Karpas-422 (cell line): ENCODE results near the gene ADGRD1. TPM values are rescaled to one million over a fixed set of nuclear protein-coding genes. Genes with fewer than 3 reads are reported as not detected.

Source experiments
- DNase-seq: peaks from one replicate; pipeline ENCODE4 v3.0.0-alpha.2; 2015
- H2AFZ ChIP-seq: fragments of 200-600 bp; sonication (generic); 2 replicates; pipeline ENCODE4 v1.6.1; 2014; ENCODE audit warnings: antibody characterized with exemption, low read length, mixed read lengths
- H3K27ac ChIP-seq: fragments of 200-600 bp; sonication (generic); 2 replicates; pipeline ENCODE4 v1.5.1; 2014; ENCODE audit warnings: mild to moderate bottlenecking, low read length, moderate library complexity
- H3K27me3 ChIP-seq: fragments of 200-600 bp; sonication (generic); 2 replicates; pipeline ENCODE4 v1.6.1; 2014; ENCODE audit warnings: low read length, mixed read lengths
- H3K36me3 ChIP-seq: fragments of 200-600 bp; sonication (generic); 2 replicates; pipeline ENCODE4 v1.6.1; 2014; ENCODE audit warnings: low read length, mixed read lengths; ENCODE audit not compliant: insufficient read depth
- H3K4me1 ChIP-seq: fragments of 200-600 bp; sonication (generic); 2 replicates; pipeline ENCODE4 v1.6.1; 2014; ENCODE audit warnings: mild to moderate bottlenecking, low read length, mixed read lengths
- H3K4me2 ChIP-seq: fragments of 200-600 bp; sonication (generic); 2 replicates; pipeline ENCODE4 v1.6.1; 2014; ENCODE audit warnings: low read length, low read depth, mild to moderate bottlenecking; ENCODE audit not compliant: poor library complexity, severe bottlenecking
- H3K4me3 ChIP-seq: fragments of 200-600 bp; sonication (generic); 2 replicates; pipeline ENCODE4 v1.5.1; 2014; ENCODE audit warnings: mild to moderate bottlenecking, antibody characterized with exemption, low read length, mixed read lengths
- H3K79me2 ChIP-seq: fragments of 200-600 bp; sonication (generic); 2 replicates; pipeline ENCODE4 v1.6.1; 2014; ENCODE audit warnings: mild to moderate bottlenecking, low read length, mixed read lengths
- H3K9ac ChIP-seq: fragments of 200-600 bp; sonication (generic); 2 replicates; pipeline ENCODE4 v1.6.0; 2014; ENCODE audit warnings: low read length
- H3K9me2 ChIP-seq: fragments of 200-600 bp; sonication (generic), shearing (Covaris generic); replicated peaks from 2 replicates; pipeline ENCODE4 v1.6.0; 2014; ENCODE audit warnings: mild to moderate bottlenecking, low read length, moderate library complexity; ENCODE audit not compliant: insufficient read depth
- H3K9me3 ChIP-seq: fragments of 300-700, 200-600 bp; sonication (generic); 2 replicates; pipeline ENCODE4 v1.6.1; 2014; ENCODE audit warnings: low read length, mixed read lengths
- H4K20me1 ChIP-seq: fragments of 200-600 bp; sonication (generic); 2 replicates; pipeline ENCODE4 v1.6.1; 2014; ENCODE audit warnings: mild to moderate bottlenecking, antibody characterized with exemption, low read length, low read depth; ENCODE audit not compliant: insufficient read depth
- total RNA-seq: library from RNA; depleted of rRNA; stranded (reverse); fragments of >200 nt; shearing (Covaris generic); gene quantifications from 2 replicates; pipeline ENCODE4 v1.2.3, GENCODE V29; 2014; ENCODE audit warnings: low replicate concordance

Gene ADGRD1
- total RNA-seq, 1 experiment from 2014 or later, result not detected

- Histone ChIP-seq H3K27me3 (no peaks in the 10 kb centered on the region), H3K9me3 (no peaks in the 10 kb centered on the region), H3K4me1 (no peaks in the 10 kb centered on the region), H3K79me2 (no peaks in the 10 kb centered on the region), H2AFZ (no peak overlapping the region), H3K27ac (no peak overlapping the region), H3K36me3 (no peaks in the 10 kb centered on the region), H3K4me3 (no peak overlapping the region), H3K9ac (no peak overlapping the region), H3K9me2 (no peaks in the 10 kb centered on the region), H4K20me1 (no peaks in the 10 kb centered on the region), H3K4me2 (no peak overlapping the region)
- no peak for DNase-seq
These were observed 34.6 kb upstream of the ADGRD1 start for GRCh38 chr12:130919086-130919485.

- Histone ChIP-seq H3K4me1 (no peaks in the 10 kb centered on the region), H3K27ac (no peak overlapping the region), H3K79me2 (no peaks in the 10 kb centered on the region), H3K4me2 (no peak overlapping the region), H4K20me1 (no peaks in the 10 kb centered on the region), H3K9ac (no peak overlapping the region), H3K36me3 (no peaks in the 10 kb centered on the region), H3K9me3 (no peaks in the 10 kb centered on the region), H2AFZ (no peak overlapping the region), H3K27me3 (no peaks in the 10 kb centered on the region), H3K9me2 (no peaks in the 10 kb centered on the region), H3K4me3 (no peak overlapping the region)
- no peak for DNase-seq
These were observed 33.5 kb upstream of the ADGRD1 start for GRCh38 chr12:130920119-130920703.

GRCh38 chr12:130920723-130921381 lies 32.9 kb upstream of the ADGRD1 start:
- no peaks in the 10 kb centered on the region for H3K9me3 ChIP-seq
- H3K79me2 ChIP-seq, result no peaks in the 10 kb centered on the region
- no peaks in the 10 kb centered on the region for H3K9me2 ChIP-seq
- H3K27me3 ChIP-seq, result no peaks in the 10 kb centered on the region
- no peak overlapping the region for H3K27ac ChIP-seq
- H4K20me1 ChIP-seq, result no peaks in the 10 kb centered on the region
- H3K36me3 ChIP-seq, result no peaks in the 10 kb centered on the region
- no peaks in the 10 kb centered on the region for H3K4me1 ChIP-seq
- H3K4me3 ChIP-seq, result no peak overlapping the region
- no peak overlapping the region for H2AFZ ChIP-seq
- H3K9ac ChIP-seq, result no peak overlapping the region
- DNase-seq, result no peak
- no peak overlapping the region for H3K4me2 ChIP-seq

GRCh38 chr12:130922511-130922953 lies 31.2 kb upstream of the ADGRD1 start:
- Histone ChIP-seq H2AFZ (no peak overlapping the region), H3K9me3 (no peaks in the 10 kb centered on the region), H3K27ac (no peak overlapping the region), H3K4me2 (no peak overlapping the region), H3K36me3 (no peaks in the 10 kb centered on the region), H3K4me3 (no peak overlapping the region), H3K4me1 (no peaks in the 10 kb centered on the region), H3K9ac (no peak overlapping the region), H3K27me3 (no peaks in the 10 kb centered on the region), H3K79me2 (no peaks in the 10 kb centered on the region), H3K9me2 (no peaks in the 10 kb centered on the region), H4K20me1 (no peaks in the 10 kb centered on the region)
- no peak for DNase-seq

GRCh38 chr12:130924966-130925665 lies 28.6 kb upstream of the ADGRD1 start:
- no peaks in the 10 kb centered on the region for H3K9me3 ChIP-seq
- no peaks in the 10 kb centered on the region for H3K79me2 ChIP-seq
- no peak overlapping the region for H2AFZ ChIP-seq
- no peak for DNase-seq
- H3K27ac ChIP-seq, result no peak overlapping the region
- no peaks in the 10 kb centered on the region for H3K27me3 ChIP-seq
- H3K9ac ChIP-seq, result no peak overlapping the region
- no peak overlapping the region for H3K4me2 ChIP-seq
- no peaks in the 10 kb centered on the region for H3K9me2 ChIP-seq
- no peaks in the 10 kb centered on the region for H3K4me1 ChIP-seq
- H4K20me1 ChIP-seq, result no peaks in the 10 kb centered on the region
- H3K4me3 ChIP-seq, result no peak overlapping the region
- no peaks in the 10 kb centered on the region for H3K36me3 ChIP-seq

GRCh38 chr12:130925666-130926015 lies 28.1 kb upstream of the ADGRD1 start:
- DNase-seq, result no peak
- Histone ChIP-seq H3K9ac (no peak overlapping the region), H3K4me2 (no peak overlapping the region), H3K4me1 (no peaks in the 10 kb centered on the region), H4K20me1 (no peaks in the 10 kb centered on the region), H3K9me3 (no peaks in the 10 kb centered on the region), H3K27me3 (no peaks in the 10 kb centered on the region), H2AFZ (no peak overlapping the region), H3K27ac (no peak overlapping the region), H3K4me3 (no peak overlapping the region), H3K9me2 (no peaks in the 10 kb centered on the region), H3K36me3 (no peaks in the 10 kb centered on the region), H3K79me2 (no peaks in the 10 kb centered on the region)

- no peaks in the 10 kb centered on the region for H3K27me3 ChIP-seq
- no peaks in the 10 kb centered on the region for H3K9me3 ChIP-seq
- H2AFZ ChIP-seq, result no peak overlapping the region
- no peaks in the 10 kb centered on the region for H4K20me1 ChIP-seq
- H3K79me2 ChIP-seq, result no peaks in the 10 kb centered on the region
- H3K4me2 ChIP-seq, result no peak overlapping the region
- no peak overlapping the region for H3K4me3 ChIP-seq
- no peaks in the 10 kb centered on the region for H3K9me2 ChIP-seq
- no peak for DNase-seq
- no peaks in the 10 kb centered on the region for H3K4me1 ChIP-seq
- H3K36me3 ChIP-seq, result no peaks in the 10 kb centered on the region
- no peak overlapping the region for H3K27ac ChIP-seq
- H3K9ac ChIP-seq, result no peak overlapping the region
These were observed 24.3 kb upstream of the ADGRD1 start for GRCh38 chr12:130929363-130929762.

GRCh38 chr12:130932061-130932930 lies 21.4 kb upstream of the ADGRD1 start:
- H3K4me2 ChIP-seq, result no peak overlapping the region
- H2AFZ ChIP-seq, result no peak overlapping the region

More at GRCh38 chr12:130932061-130932930, 21.4 kb upstream of the ADGRD1 start:
- Histone ChIP-seq H3K27me3 (no peaks in the 10 kb centered on the region), H3K4me3 (no peak overlapping the region), H3K27ac (no peak overlapping the region), H3K9me3 (no peaks in the 10 kb centered on the region), H3K36me3 (no peaks in the 10 kb centered on the region), H3K79me2 (no peaks in the 10 kb centered on the region), H3K9ac (no peak overlapping the region), H3K4me1 (no peaks in the 10 kb centered on the region), H3K9me2 (no peaks in the 10 kb centered on the region), H4K20me1 (no peaks in the 10 kb centered on the region)
- no peak for DNase-seq
